GM18858 (cell line): ENCODE results near the gene CA5A.

Experiments
- ATAC-seq: cut with Tn5 transposase; IDR thresholded peaks from one replicate; pipeline ENCODE4 v1.9.1; 2021; ENCODE audit not compliant: unreplicated experiment

The CA5A gene

DNA sequence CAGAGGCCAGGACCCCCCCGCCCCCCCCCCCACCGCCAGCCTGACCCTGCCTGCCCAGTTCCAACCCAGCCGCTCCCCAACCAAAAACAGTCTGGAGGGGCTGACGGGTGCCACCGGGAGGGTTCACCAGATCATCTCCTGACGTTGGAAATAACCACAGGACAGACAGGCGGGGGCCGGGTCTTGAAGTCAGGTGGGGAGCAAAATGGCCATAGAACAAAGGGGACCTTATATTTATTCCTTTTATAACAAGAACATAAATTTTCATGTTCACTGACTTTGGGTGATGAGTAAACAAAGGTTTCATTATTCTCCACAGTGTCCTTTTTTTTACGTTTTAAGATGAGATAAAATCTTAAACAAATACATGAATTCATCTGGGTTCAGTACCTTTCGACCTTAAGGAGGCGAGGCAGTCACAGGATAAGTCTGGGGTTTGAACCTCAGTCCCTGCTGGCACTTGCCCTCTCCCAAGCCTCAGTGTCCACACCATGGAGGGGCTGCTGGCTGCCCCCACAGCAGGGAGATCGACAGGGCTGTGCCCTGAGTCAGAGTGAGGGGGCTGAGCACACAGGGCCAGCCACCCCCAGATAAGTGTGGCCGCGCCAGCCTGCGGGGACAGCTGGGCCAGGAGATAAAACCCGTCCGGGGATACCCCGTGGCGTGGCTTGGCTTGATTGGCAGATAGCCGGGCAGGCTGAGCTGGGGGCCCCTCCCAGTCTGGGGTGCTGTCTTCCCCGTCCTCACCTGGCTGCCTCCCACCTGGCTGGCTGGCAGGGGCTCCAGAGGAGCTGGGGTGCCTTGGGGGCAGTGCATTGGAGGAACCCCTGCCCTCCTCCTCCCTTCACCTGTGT is 82.0 kb downstream of the CA5A start:
- no peak for ATAC-seq

- no peak for ATAC-seq
These were observed 82.8 kb downstream of the CA5A start for GRCh38 chr16:87853411-87854052.

- no peak for ATAC-seq
These were observed 84.7 kb downstream of the CA5A start for GRCh38 chr16:87851601-87852000.

DNA sequence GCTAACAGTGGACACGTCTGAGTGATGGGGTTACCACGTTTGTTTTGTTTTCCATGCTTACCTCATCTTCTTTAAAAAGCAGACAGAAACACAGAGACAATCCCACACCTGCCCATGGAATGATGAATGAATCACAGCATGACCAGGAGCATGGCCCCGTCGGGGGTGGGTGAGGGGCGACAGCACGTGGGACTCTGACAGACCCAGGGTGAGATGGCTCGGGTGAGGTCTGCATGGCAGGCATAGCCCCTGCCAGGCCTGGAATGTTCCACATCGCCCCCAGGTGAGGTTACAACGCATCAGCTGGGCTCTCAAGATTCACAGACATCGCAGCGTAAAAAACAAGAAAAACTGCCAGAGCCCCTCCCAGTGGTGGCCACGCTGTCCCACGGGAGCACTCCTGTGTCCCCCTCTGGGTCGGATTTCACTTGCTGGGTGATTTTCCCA is 85.2 kb downstream of the CA5A start:
- no peak for ATAC-seq

GRCh38 chr16:87850009-87851006 is 86.0 kb downstream of the CA5A start:
- ATAC-seq: no peak

DNA sequence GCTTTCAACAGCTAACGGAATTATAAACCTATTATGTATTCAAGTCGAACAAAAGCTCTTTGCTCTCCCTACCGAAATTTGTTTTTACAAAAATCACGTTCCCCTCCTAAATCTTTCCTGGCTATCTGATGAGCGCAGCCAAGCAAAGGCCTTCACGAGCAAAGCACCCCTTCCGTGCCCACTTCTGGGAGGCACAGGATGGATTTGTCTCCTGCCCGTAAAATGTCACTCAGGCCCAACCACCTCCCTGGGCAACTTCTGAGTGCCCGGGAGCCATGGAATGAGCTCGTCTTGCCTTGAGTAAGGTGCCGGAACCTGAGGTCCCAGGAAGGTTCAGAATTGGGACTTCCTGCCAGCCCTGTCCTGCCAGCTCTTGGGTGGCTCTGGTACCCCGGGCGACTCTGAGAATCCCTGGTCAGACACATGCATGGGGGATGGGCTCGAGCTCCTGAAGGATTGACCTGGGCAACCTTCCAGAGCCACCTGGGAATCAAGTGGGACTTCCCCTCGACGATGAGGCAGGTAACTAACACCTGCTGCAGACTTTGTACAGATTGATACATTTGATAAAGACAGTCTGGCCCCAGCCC is 86.8 kb downstream of the CA5A start:
- no peak for ATAC-seq

DNA sequence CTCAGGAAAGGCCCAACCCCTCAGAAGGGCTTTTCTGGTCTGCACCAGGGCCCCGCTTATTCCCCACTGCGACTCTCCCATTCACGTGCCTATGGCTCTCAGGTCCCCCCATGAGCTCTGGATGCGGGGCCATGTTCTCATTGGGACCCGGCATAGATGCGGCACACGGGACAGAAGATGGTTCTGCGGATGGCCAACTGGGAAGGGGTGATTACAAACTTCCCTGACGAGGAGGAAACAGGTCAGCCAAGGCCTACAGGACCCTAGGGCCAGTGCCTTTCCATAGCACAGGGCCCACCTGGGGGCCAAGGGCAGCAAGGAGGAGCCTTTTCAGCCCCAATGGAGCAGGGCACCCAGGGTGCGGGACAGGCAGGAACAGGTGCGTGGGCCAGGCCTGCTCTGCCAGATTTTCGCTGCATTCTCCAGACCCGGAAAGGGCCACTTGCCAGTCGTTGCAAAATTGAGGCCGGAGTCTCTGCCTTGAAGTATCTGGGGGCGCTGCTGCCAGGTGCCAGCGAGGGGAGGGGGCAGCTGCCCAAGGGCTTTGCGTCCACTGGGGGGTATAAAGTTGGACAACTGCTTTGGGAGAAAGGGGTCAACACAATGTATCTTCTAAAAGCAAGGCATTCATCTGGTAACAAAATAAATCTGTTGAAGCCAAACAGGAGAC is 87.5 kb downstream of the CA5A start:
- no peak for ATAC-seq

GRCh38 chr16:87847785-87848675 is 88.3 kb downstream of the CA5A start:
- ATAC-seq: no peak

GRCh38 chr16:87847467-87847784 is 88.9 kb downstream of the CA5A start:
- no peak for ATAC-seq

DNA sequence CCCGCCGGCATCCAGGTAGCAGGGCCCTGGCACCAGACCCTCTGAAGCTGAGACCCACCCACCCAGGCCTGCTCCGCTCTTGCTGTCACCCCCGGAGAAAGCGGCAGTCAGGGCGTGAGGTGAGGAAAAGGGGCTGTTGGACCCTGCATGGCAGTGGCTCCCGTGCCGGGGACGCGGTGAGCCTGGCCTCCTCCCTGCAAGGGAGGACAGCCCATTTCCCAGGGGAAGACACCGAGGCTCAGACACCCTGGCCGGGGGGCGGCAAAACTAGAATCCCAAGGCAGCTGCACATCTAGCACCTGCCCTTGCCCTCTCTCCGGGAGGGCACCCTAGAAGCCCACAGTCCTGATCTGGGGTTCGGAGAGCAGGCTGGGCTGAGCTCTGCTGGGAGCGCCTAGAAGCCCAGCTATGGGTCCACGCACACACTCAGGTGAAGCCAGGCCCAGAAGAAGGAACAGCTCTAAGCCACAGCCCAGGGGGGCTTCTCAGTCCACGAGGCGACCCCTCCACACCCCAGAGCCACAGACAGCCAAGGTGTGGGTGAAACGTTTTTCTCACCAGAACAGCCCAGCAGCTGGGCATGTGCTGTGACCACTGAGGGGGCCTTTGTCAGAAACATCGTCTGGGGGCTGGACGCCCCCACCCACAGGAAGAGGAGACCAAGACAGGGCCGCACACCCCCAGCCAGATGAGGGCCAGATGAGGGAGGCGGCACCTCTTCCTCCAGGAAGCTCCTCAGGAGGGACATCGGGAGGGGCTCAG is 89.4 kb downstream of the CA5A start:
- ATAC-seq: no peak

DNA sequence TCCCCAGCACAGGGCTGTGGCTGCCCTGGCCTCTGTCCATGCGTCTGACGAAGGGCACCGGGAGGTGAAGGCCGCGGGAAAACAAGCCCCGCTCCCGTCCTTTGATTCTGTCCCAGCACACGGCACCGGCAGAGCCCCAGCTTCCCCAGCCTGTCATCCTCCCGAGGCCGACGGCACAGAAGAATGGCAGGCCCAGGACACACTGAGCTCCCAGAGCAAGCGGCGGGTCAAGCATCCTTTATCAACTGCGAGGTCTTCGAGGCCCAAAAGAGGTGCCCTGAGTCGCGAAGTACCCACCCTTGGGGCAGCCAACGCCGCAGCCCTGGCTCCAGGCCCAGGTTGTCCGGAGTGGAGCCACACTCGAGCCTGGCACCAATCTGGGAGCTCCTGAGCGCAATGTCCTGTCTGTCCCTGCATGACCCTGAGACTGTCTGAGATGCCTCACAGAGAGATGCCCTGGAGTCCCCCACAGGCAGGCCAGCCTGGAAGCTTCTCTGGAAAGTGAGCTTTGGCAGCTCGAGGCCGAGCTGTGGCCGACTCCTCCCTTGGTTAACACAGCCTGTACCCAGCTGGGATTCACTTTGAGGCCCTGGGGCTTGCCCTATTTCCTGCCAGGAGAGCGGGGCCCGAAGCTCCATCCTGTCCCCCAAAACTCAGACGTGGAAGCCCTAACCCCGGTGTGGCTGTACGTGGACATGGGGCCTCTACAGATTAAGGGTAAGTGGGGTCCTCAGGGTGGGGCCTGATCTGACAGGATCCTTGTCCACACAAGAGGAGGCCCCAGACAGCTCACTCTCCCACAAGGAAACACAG is 90.3 kb downstream of the CA5A start:
- no peak for ATAC-seq

DNA sequence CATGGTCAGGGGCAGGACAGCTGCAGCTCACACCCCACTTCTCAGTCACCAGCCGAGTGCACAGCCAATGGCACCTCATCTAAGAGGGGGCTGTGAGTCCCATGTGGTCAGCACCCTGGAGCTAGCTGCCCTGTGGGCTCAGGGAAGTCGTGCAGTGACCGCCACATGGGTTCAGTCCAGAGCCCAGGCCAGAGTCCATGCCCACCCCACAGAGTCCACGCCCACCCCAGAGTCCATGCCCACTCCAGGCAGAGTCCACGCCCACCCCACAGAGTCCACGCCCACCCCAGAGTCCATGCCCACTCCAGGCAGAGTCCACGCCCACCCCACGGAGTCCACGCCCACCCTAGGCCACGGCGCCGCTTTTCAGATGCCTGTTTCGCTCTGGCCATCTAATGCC is 91.1 kb downstream of the CA5A start:
- no peak for ATAC-seq

DNA sequence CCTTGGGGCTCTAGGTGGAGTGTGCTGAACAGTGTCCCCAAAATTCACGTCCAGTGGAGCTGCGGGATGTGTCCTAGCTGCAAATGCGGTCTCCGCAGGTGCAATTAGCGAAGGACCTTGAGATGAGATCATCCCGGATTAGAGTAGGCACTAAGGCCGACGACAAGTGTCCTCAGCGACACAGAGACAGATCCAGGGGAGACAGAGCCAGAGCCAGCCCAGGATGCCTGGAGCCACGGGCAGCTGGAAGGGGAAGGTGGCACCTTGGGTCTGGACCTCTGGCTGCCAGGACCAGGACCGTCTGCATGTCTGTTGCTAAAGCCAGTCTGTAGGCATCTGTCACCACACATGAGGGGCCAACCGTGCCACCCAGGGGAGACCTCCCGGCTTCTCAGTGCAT is 91.5 kb downstream of the CA5A start:
- no peak for ATAC-seq

- ATAC-seq: no peak
These were observed 92.1 kb downstream of the CA5A start for GRCh38 chr16:87844120-87844733.

DNA sequence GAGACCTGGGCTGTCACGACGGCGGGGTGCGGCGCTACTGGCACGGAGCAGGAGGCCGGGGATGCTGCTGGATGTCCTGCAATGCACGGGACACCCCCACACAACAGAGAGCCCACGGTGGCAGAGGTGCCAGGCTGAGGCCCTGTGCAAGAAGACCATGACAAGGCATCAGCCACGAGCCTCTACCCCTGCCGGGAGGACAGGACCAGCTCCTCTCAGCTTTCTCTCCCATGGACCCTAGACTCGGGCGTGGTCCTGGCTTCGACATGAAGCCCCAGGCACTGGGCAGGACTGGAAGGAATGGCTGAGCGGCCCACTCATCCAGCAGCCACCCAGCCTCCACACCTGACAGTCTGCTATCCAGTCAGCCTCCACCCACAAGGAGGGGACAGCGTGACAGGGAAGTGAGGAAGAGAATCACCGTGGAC is 92.6 kb downstream of the CA5A start:
- ATAC-seq: no peak

DNA sequence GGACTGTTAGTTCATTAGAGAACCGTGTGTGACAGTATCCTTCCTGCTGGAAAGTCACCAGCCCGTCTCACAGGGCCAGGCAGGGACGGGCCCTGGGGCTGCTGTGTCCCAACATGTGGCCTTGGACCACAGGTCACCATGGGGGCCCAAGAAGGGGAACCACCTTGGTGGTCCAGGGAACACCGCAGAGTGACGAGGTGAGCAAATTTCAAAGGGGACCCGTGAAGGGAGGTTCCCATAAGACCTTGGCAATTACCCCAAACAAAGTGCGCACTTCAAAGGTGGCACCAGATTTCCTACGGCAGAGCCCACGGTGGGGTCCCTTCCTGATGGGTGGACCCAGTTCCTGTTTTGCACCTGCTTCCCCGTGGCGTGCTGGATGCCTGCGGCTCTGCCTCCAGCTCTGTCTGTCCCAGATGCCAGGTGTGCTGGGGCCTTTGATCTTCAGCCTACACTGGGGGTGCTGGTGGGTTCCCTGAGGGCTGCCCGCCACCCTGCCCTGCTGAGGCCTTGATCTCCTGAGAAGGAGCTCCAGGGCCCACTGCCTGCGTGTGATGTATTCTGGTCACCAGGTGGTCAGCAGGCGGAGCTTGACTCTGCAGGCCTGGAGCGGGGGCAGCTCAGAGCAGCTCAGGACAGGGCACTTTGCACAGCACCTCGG is 94.0 kb downstream of the CA5A start:
- ATAC-seq: no peak
